GM23338 (cell line): ENCODE results near the gene CDH23.

ENCODE experiments used
- CREB1 ChIP-seq: fragments of 250-450 bp; sonication (Bioruptor Pico); IDR thresholded peaks from 2 replicates; pipeline ENCODE4 v1.5.0; 2020; ENCODE audit warnings: low read depth, mild to moderate bottlenecking, moderate library complexity
- ETS1 ChIP-seq: IDR thresholded peaks from 2 replicates; pipeline ENCODE4 v1.6.1; 2016; ENCODE audit warnings: antibody characterized with exemption
- EZH2 ChIP-seq: fragments of 200-600 bp; sonication (generic); IDR thresholded peaks from one replicate; pipeline ENCODE4 v1.8.0; 2017; ENCODE audit warnings: antibody characterized with exemption, mild to moderate bottlenecking, low read depth; ENCODE audit not compliant: unreplicated experiment
- EZH2phosphoT487 ChIP-seq: fragments of 200-600 bp; sonication (generic); IDR thresholded peaks from one replicate; pipeline ENCODE4 v1.8.1; 2018; ENCODE audit warnings: antibody characterized with exemption; ENCODE audit not compliant: unreplicated experiment
- POLR2AphosphoS5 ChIP-seq: IDR thresholded peaks from 2 replicates; pipeline ENCODE4 v1.6.1; 2016; ENCODE audit warnings: antibody characterized with exemption, low read depth
- REST ChIP-seq: IDR thresholded peaks from one replicate; pipeline ENCODE4 v1.6.1; 2018; ENCODE audit warnings: antibody characterized with exemption; ENCODE audit not compliant: unreplicated experiment
- ZNF331 ChIP-seq: fragments of 250-450 bp; sonication (Bioruptor Pico); IDR thresholded peaks from 2 replicates; pipeline ENCODE4 v1.5.0; 2020; ENCODE audit warnings: low read depth, mild to moderate bottlenecking, moderate library complexity
- TF ChIP-seq, protein P1 (sequence below), 2 experiments: fragments of 200-600 bp in 1 of 2; sonication (generic) in 1 of 2; conservative IDR thresholded peaks; 2 replicates each; pipeline versions ENCODE4 v1.5.1 to v1.6.1; 2016 to 2017; ENCODE audit warnings: antibody characterized with exemption in 2 of 2, low read depth in 2 of 2, mild to moderate bottlenecking in 2 of 2, moderate library complexity in 1 of 2
- TF ChIP-seq, protein P2 (sequence below): fragments of 250-450 bp; sonication (Bioruptor Pico); IDR thresholded peaks from 2 replicates; pipeline ENCODE4 v1.5.0; 2020; ENCODE audit warnings: mild to moderate bottlenecking, moderate library complexity

DNA sequence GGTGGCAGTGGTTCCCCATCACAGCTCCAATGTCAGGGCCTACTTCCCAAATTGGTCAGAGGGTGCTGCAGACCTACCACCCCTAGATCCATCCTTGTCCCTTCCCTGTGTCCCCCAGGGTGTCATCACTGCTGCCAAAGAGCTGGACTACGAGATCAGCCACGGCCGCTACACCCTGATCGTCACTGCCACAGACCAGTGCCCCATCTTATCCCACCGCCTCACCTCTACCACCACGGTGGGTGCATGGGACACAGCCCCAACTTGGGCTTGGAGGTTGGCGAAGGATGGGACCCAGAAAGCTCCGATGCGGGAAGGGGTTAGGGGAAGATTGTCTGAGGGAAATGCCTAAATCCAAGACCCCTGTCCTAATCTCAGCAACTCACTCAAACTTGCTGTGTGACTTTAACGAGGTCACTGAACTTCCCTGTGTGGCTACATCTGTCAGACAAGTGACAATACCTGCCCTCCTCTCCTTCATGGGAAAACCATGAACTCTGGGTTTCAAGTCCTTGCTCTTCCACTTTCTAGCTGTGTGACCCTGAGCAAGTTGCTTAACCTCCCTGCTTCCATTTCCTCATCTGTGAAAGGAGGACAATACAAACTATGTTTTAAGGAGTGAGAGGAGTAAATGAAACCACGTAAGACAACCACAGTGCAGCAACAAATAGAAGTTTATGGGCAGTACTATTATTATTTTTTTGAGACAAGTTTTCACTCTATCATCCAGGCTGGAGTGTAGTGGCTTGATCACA is 381.5 kb downstream of the CDH23 start:
- TF ChIP-seq, protein P1, sequence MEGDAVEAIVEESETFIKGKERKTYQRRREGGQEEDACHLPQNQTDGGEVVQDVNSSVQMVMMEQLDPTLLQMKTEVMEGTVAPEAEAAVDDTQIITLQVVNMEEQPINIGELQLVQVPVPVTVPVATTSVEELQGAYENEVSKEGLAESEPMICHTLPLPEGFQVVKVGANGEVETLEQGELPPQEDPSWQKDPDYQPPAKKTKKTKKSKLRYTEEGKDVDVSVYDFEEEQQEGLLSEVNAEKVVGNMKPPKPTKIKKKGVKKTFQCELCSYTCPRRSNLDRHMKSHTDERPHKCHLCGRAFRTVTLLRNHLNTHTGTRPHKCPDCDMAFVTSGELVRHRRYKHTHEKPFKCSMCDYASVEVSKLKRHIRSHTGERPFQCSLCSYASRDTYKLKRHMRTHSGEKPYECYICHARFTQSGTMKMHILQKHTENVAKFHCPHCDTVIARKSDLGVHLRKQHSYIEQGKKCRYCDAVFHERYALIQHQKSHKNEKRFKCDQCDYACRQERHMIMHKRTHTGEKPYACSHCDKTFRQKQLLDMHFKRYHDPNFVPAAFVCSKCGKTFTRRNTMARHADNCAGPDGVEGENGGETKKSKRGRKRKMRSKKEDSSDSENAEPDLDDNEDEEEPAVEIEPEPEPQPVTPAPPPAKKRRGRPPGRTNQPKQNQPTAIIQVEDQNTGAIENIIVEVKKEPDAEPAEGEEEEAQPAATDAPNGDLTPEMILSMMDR (conservative IDR thresholded peaks at IDR 0.05; ENCODE audit: low read depth in 2 of 2), result no peak
- TF ChIP-seq EZH2 (no peak), POLR2AphosphoS5 (no peak), REST (no peak), ETS1 (no peak), CREB1 (CRISPR knock-in tag) (no peak), ZNF331 (CRISPR knock-in tag) (no peak), EZH2phosphoT487 (no peak)
- TF ChIP-seq, protein P2, sequence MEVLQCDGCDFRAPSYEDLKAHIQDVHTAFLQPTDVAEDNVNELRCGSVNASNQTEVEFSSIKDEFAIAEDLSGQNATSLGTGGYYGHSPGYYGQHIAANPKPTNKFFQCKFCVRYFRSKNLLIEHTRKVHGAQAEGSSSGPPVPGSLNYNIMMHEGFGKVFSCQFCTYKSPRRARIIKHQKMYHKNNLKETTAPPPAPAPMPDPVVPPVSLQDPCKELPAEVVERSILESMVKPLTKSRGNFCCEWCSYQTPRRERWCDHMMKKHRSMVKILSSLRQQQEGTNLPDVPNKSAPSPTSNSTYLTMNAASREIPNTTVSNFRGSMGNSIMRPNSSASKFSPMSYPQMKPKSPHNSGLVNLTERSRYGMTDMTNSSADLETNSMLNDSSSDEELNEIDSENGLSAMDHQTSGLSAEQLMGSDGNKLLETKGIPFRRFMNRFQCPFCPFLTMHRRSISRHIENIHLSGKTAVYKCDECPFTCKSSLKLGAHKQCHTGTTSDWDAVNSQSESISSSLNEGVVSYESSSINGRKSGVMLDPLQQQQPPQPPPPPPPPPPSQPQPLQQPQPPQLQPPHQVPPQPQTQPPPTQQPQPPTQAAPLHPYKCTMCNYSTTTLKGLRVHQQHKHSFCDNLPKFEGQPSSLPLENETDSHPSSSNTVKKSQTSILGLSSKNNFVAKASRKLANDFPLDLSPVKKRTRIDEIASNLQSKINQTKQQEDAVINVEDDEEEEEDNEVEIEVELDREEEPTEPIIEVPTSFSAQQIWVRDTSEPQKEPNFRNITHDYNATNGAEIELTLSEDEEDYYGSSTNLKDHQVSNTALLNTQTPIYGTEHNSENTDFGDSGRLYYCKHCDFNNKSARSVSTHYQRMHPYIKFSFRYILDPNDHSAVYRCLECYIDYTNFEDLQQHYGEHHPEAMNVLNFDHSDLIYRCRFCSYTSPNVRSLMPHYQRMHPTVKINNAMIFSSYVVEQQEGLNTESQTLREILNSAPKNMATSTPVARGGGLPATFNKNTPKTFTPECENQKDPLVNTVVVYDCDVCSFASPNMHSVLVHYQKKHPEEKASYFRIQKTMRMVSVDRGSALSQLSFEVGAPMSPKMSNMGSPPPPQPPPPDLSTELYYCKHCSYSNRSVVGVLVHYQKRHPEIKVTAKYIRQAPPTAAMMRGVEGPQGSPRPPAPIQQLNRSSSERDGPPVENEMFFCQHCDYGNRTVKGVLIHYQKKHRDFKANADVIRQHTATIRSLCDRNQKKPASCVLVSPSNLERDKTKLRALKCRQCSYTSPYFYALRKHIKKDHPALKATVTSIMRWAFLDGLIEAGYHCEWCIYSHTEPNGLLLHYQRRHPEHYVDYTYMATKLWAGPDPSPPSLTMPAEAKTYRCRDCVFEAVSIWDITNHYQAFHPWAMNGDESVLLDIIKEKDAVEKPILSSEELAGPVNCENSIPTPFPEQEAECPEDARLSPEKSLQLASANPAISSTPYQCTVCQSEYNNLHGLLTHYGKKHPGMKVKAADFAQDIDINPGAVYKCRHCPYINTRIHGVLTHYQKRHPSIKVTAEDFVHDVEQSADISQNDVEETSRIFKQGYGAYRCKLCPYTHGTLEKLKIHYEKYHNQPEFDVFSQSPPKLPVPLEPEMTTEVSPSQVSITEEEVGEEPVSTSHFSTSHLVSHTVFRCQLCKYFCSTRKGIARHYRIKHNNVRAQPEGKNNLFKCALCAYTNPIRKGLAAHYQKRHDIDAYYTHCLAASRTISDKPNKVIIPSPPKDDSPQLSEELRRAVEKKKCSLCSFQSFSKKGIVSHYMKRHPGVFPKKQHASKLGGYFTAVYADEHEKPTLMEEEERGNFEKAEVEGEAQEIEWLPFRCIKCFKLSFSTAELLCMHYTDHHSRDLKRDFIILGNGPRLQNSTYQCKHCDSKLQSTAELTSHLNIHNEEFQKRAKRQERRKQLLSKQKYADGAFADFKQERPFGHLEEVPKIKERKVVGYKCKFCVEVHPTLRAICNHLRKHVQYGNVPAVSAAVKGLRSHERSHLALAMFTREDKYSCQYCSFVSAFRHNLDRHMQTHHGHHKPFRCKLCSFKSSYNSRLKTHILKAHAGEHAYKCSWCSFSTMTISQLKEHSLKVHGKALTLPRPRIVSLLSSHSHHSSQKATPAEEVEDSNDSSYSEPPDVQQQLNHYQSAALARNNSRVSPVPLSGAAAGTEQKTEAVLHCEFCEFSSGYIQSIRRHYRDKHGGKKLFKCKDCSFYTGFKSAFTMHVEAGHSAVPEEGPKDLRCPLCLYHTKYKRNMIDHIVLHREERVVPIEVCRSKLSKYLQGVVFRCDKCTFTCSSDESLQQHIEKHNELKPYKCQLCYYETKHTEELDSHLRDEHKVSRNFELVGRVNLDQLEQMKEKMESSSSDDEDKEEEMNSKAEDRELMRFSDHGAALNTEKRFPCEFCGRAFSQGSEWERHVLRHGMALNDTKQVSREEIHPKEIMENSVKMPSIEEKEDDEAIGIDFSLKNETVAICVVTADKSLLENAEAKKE (CRISPR knock-in tag), result no peak
